ENCODE measurements around the gene DMAC2L. TPM values are rescaled to one million over a fixed set of nuclear protein-coding genes. Genes with fewer than 3 reads are reported as not detected.

Gene DMAC2L
- total and polyA plus RNA-seq, 2 experiments from 2014 or later = 7.8 to 12.3 TPM

GRCh38 chr14:50348933-50349332 lies 36.8 kb downstream of the DMAC2L start:
- no peaks in the 10 kb centered on the region for H3K79me2 ChIP-seq (ENCODE audit: insufficient read depth)
- DNase-seq = no peak
- in situ Hi-C loops (cut with MboI) = loop anchor here (25.0 kb wide), 1 partner anchor 413 kb away; no protein-coding TSS in a partner anchor

GRCh38 chr14:50350975-50351374 lies 38.9 kb downstream of the DMAC2L start:
- Histone ChIP-seq H3K9me3 (ENCODE audit: low read depth) (no peaks in the 10 kb centered on the region), H3K36me3 (ENCODE audit: low read depth) (no peaks in the 10 kb centered on the region), H3K4me3 (no peak overlapping the region), H3K9ac (no peak overlapping the region), H3F3A (ENCODE audit: insufficient read depth) (peaks cover 30% of the 10 kb centered on the region; the same call in 1 of the 2 replicates), H3K9me2 (ENCODE audit: insufficient read depth) (no peaks in the 10 kb centered on the region), H3K27ac (no peak overlapping the region), H3K27me3 (replicated peaks; ENCODE audit: insufficient read depth) (no peaks in the 10 kb centered on the region), H4K20me1 (ENCODE audit: insufficient read depth) (no peaks in the 10 kb centered on the region), H3K4me1 (ENCODE audit: insufficient read depth) (peaks cover 39% of the 10 kb centered on the region), H3K4me2 (ENCODE audit: unreplicated experiment) (peak overlapping the region; percentile 14), H2AFZ (0 out of 2 replicates have a peak overlapping the region, but pooled peaks have one; percentile 24), H3K79me2 (ENCODE audit: insufficient read depth) (no peaks in the 10 kb centered on the region)
- peak; percentile 42 for DNase-seq
- WGBS, 2 experiments (ENCODE audit: low coverage in 1 of 2, low lambda C conversion rate in 2 of 2, missing lambda C conversion rate in 2 of 2) = 38 to 39% methylated on average over 2 of the region's 2 CpGs
- in situ Hi-C loops (cut with MboI) = no loop called here
- TF ChIP-seq EZH2phosphoT487 (IDR thresholded peaks at IDR 0.05; ENCODE audit: insufficient read depth, low read depth) (no peak), EZH2 (IDR thresholded peaks at IDR 0.05; ENCODE audit: insufficient read depth, poor library complexity, severe bottlenecking) (no peak)

More at GRCh38 chr14:50348933-50349332, 36.8 kb downstream of the DMAC2L start:
- no peaks in the 10 kb centered on the region for H3K9me3 ChIP-seq (ENCODE audit: low read depth)
- no peak for TF ChIP-seq EZH2phosphoT487 (IDR thresholded peaks at IDR 0.05; ENCODE audit: insufficient read depth, low read depth)
- no peak for TF ChIP-seq EZH2 (IDR thresholded peaks at IDR 0.05; ENCODE audit: insufficient read depth, poor library complexity, severe bottlenecking)
- H3K4me2 ChIP-seq (ENCODE audit: unreplicated experiment) = no peak overlapping the region
- no peak overlapping the region for H3K27ac ChIP-seq
- H3F3A ChIP-seq (ENCODE audit: insufficient read depth) = peaks cover 45% of the 10 kb centered on the region; the same call in 1 of the 2 replicates
- no peaks in the 10 kb centered on the region for H3K9me2 ChIP-seq (ENCODE audit: insufficient read depth)
- no peak overlapping the region for H3K4me3 ChIP-seq
- no peaks in the 10 kb centered on the region for H3K27me3 ChIP-seq (replicated peaks; ENCODE audit: insufficient read depth)
- H2AFZ ChIP-seq = no peak overlapping the region
- H3K4me1 ChIP-seq (ENCODE audit: insufficient read depth) = peaks cover 50% of the 10 kb centered on the region
- no peaks in the 10 kb centered on the region for H3K36me3 ChIP-seq (ENCODE audit: low read depth)
- H4K20me1 ChIP-seq (ENCODE audit: insufficient read depth) = no peaks in the 10 kb centered on the region
- H3K9ac ChIP-seq = no peak overlapping the region

DNA sequence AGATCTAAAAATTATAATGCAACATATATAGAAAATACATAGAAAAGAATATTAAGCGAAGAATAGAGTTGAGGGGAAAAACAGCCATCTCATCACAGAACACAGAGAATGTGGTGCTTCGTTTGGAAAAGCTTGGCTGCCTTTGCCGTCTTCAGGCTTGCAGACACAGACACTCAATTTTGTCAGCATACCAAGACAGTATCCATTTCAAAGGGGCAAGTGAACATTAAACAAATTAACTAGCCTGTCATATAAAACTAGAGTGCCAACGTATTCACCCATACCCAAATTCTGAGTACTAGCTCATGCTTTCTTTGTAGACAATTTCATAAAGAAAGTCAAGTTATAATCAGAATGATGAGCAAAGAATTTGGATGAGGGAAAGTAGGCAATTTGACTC lies 40.5 kb downstream of the DMAC2L start:
- Histone ChIP-seq H3F3A (ENCODE audit: insufficient read depth) (peaks cover 23% of the 10 kb centered on the region; the same call in 1 of the 2 replicates), H3K9ac (peak overlapping the region; percentile 41), H3K4me1 (ENCODE audit: insufficient read depth) (peaks cover 32% of the 10 kb centered on the region), H3K9me2 (ENCODE audit: insufficient read depth) (no peaks in the 10 kb centered on the region), H2AFZ (peak overlapping the region; percentile 66; the same call in 1 of the 2 replicates), H3K36me3 (ENCODE audit: low read depth) (no peaks in the 10 kb centered on the region), H3K27me3 (replicated peaks; ENCODE audit: insufficient read depth) (no peaks in the 10 kb centered on the region), H3K9me3 (ENCODE audit: low read depth) (no peaks in the 10 kb centered on the region), H3K27ac (peak overlapping the region; percentile 47), H3K4me3 (peak overlapping the region; percentile 64), H3K79me2 (ENCODE audit: insufficient read depth) (no peaks in the 10 kb centered on the region), H3K4me2 (ENCODE audit: unreplicated experiment) (peak overlapping the region; percentile 79), H4K20me1 (ENCODE audit: insufficient read depth) (no peaks in the 10 kb centered on the region)
- no peak for TF ChIP-seq EZH2 (IDR thresholded peaks at IDR 0.05; ENCODE audit: insufficient read depth, poor library complexity, severe bottlenecking)
- TF ChIP-seq EZH2phosphoT487 (IDR thresholded peaks at IDR 0.05; ENCODE audit: insufficient read depth, low read depth) = no peak
- WGBS, 2 experiments (ENCODE audit: low coverage in 1 of 2, low lambda C conversion rate in 2 of 2, missing lambda C conversion rate in 2 of 2) = 22 to 26% methylated on average over 4 of the region's 4 CpGs
- DNase-seq = no peak
- in situ Hi-C loops (cut with MboI) = no loop called here

GRCh38 chr14:50353126-50353525 lies 41.0 kb downstream of the DMAC2L start:
- H3K9me3 ChIP-seq (ENCODE audit: low read depth) = no peaks in the 10 kb centered on the region
- TF ChIP-seq EZH2 (IDR thresholded peaks at IDR 0.05; ENCODE audit: insufficient read depth, poor library complexity, severe bottlenecking) (no peak), EZH2phosphoT487 (IDR thresholded peaks at IDR 0.05; ENCODE audit: insufficient read depth, low read depth) (no peak)
- H3F3A ChIP-seq (ENCODE audit: insufficient read depth) = peaks cover 18% of the 10 kb centered on the region; the same call in 1 of the 2 replicates
- no peaks in the 10 kb centered on the region for H4K20me1 ChIP-seq (ENCODE audit: insufficient read depth)
- H2AFZ ChIP-seq = peak overlapping the region; percentile 66
- peak; percentile 67 for DNase-seq
- in situ Hi-C loops (cut with MboI) = no loop called here
- peak overlapping the region; percentile 47 for H3K27ac ChIP-seq
- H3K9ac ChIP-seq = peak overlapping the region; percentile 41
- peak overlapping the region; percentile 79 for H3K4me2 ChIP-seq (ENCODE audit: unreplicated experiment)
- peaks cover 27% of the 10 kb centered on the region for H3K4me1 ChIP-seq (ENCODE audit: insufficient read depth)
- no peaks in the 10 kb centered on the region for H3K36me3 ChIP-seq (ENCODE audit: low read depth)
- H3K79me2 ChIP-seq (ENCODE audit: insufficient read depth) = no peaks in the 10 kb centered on the region
- H3K27me3 ChIP-seq (replicated peaks; ENCODE audit: insufficient read depth) = no peaks in the 10 kb centered on the region
- peak overlapping the region; percentile 64 for H3K4me3 ChIP-seq
- 0 to 3% methylated on average over 4 of the region's 4 CpGs for WGBS, 2 experiments (ENCODE audit: low coverage in 1 of 2, low lambda C conversion rate in 2 of 2, missing lambda C conversion rate in 2 of 2)
- H3K9me2 ChIP-seq (ENCODE audit: insufficient read depth) = no peaks in the 10 kb centered on the region
